NCI-H1436 treated with DMSO at 0.1 percent for 48 hours (cell line): ENCODE data around the gene DOK7.

Experiments
- DNase-seq: peaks from one replicate; lab custom pipeline; 2025; lab: John Stamatoyannopoulos, UW

The DOK7 gene

DNA sequence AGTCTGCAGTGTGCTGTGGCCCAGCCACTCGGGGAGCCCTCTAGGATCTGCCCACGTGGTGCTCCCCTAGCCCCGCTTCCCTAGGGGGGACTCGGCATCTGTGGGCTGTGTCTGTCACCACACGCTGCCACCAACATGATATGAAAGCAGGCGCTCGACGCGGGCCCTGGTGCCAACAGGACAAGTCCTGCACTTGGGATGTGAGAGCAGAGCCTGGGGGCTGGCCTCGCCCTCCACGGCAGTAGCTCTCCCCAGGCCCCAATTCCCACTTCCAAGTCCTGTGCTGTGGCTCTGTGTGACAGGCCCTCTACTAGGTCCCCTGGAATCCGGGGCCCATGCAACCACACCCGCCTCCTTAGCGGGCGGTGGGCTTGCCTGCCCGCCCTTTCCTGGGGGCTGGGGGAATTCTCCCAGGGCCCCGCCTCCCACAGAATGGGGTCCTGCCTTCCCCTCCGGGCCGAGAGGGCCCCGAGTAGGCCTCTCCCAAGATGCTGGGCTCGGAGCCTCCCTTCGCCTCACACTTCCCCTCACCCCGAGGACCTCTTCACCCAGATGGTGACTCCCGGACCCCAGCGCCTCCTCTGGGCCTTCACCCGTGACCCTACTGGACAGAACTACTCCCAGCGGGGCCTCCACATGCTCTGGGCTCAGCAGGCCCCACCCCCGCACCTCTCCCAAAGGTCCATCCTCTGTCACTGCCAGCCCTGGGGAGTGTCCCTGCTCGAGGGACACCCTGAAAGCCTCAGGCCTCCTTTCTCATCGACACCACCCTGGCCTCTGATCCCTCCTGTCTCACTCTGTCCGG is 57.9 kb downstream of the DOK7 start:
- DNase-seq = no peak

DNA sequence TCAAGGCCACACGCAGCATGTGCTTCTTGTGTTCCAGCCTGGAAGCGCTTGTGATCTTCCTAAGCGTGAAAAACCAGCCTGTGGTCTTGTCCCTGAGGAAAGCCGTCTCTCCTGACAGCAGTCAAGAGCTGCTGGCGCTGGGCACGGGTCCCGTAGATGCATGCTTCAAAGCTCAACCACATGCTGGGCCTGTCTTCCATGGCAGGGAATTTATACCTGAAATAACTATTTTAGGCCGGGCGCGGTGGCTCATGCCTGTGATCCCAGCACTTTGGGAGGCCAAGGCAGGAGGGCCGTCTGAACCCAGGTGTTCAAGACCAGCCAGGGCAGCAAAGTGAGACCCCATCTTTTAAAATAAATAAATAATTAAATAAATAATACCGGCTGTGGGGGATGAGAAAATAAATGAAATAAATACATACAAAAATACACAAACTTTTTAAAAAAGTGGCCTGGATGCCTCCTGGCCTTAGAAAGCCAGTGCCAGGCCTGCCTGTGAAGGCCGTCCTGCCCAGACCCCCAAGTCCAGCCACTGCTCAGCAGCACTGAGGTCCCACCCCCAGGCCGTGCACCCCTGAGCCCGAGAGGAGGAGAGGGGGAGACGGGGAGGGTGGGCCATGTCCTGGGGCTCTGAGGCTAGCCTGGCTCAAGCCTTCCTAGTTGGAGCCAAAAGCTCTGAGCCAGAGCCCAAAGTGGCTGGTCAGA is 58.7 kb downstream of the DOK7 start:
- DNase-seq = no peak

DNA sequence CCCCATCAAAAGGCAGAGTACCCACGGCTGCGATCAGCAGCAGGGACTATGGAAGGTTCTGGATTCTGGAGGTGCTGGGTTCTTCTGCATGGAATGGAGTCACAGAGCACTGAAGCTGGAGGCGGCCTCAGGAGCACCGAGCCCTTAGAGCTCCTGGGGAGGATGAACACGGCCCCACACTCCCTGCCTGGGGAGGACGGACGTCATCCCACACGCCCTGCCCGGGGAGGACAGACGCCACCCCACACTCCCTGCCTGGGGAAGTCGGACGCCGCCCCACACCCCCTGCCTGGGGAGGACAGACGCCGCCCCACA is 59.2 kb downstream of the DOK7 start:
- no peak for DNase-seq

DNA sequence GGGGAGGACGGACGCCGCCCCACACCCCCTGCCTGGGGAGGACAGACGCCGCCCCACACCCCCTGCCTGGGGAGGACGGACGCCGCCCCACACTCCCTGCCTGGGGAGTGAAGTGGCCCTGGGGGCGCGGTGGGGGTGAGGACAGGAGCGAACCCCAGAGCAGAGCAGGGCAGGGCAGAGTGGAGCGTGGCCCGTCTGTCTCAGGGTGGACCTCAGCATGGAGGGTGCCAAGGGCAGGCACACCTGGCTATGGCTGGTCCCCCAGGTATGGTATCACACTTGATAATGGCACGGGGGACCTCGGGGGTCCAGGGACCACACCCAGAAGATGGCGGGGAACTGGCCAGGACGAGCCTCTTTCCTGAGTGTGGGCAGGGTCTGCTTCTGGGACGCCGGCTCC is 59.5 kb downstream of the DOK7 start:
- no peak for DNase-seq

DNA sequence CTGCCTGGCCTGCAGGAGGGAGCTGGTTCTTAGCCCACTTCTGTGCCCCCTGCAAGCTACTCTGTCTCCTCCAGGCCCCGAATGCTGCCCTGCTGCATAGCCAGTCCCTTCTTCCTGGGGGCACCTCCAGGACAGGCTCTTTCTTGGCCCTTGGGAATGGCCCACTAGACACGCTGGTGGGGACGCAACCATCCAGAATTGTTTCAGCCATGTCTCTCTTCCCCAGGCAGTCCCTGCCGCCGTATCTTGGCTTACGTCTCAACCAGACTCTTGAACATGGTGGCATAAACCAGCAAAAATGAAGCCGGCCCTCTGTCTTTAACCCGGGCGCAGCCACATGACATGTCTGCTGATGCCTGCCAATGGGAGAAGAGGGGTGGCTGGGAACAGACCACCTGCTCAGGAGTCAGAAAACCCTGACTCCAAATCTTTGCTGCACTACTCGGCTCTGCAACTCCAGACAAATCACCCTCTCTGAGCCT is 60.1 kb downstream of the DOK7 start:
- no peak for DNase-seq

DNA sequence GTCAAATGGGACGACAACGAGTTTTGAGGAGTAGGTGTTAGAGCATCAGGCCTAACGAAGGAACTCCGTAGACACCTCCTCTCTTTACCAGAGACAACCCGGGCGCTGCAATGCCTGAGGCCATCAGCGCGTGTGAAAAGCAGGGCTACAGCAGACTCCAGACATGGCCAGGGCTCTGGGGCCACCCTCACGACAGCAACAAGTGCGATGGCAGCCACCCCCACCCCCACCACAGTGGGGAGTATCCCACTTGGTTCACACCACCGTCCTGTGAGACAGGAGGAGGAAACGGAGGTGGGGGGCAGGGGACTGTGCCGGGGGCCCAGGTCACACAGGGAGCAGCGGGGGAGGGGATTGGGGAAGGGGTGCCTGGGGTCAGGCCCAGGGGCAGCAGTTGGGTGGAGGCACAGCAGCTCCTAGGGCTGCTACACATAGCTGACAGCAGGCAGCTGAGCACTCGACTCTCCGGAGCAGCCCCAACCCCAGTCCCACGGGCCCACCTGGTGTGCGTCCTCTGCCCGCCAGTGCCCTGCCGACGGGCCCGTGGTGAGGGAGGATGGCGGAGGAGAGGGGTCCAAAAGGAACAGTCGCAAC is 60.6 kb downstream of the DOK7 start:
- DNase-seq = no peak

DNA sequence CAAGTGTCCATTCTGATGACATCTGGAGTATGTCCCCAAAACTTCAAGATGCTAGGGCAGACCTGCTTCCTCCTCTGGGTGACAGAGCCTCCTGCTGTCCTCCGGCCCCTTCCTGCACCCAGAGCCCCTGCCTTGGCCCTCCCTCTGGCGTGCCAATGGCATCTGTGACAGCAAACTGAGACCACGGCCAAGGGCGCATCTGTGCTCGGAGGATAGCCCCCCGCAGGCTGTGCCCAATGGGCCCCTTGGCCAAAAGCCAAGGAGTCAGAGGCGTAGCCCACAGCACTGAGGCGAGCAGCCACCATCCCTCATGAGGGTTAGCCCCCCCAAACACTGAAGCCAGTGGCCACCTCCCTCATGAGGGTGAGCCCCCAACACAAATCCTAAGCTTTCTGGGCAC is 61.2 kb downstream of the DOK7 start:
- DNase-seq = no peak

DNA sequence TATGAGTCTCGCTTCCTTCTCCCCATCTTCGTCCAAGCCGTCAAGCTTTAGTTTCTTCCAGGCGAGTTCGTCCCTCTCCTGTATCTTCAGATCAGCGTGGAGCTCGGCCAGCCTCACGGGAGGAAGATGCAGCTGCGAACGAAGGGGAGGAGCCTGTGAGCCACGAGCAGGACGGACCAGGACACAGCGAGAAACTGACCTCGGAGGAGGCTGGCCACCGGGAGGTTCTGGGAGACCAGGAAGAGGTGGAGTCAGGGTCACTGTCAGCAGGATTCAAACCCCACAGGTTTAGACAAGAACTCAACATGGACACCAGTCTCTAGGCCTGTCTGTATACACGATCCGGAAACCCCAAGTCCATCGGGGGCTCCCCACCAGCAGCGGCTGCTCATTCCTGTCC is 61.8 kb downstream of the DOK7 start:
- DNase-seq = no peak

DNA sequence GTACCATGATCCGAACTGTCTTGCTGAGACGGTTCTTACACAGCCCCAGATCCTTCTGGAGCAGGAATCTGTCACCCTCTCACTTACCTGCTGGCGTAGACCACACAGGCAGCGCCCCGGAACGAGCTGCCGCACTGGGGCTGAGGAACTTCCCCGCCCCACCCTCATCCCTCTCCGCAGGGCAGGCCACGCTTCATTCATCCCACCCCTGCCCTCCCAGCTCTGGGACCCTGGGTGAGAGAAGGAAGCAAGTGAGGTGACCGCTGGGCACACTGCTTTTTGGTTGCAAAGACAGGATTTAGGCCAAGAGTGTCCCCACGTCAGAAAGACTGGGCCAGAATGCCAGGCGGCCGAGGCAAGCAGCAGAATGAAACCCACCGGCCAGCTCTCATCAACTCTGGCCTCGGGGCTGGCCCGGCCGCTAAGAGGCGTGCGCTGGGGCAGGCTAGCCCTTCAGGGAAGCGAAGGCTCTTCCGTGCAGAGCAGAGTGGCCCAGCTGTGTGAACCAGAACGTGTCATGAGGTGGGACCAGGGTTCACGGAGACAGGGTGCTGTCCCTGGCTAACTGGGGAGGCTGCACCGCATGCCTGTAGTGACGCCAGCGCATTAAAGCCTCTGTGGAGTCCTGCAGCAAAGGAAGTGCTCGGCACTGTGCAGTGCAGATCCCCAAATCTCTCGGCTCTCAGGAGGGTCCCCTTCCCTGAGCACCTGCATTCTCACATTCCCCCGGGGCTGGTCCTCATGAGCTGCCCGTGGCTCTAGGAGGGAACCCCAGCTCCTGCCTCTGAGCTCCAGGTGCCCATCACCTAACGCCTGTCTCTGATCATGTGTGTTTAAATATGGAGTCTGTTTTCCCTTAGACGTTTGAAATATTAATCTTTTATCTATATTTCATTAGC is 62.7 kb downstream of the DOK7 start:
- no peak for DNase-seq

DNA sequence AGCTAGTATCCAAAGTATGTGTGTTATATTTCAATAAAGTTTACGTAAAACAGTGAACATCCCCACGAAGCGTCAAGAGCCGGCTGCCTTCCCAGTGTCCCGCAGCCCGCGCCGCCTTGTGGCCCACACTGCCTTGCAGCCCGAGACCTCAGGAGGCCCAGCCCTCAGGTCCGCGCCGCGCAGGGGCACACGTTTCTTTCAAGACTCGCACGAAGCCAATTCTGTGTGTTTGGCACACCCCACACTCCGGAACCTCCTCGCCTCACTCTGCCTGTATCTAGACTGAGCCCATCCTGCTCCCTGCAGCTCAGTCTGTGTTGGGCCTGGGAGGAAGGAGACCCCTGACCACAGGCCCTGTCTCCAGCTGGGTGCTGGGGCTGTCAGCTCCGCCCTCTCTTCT is 63.4 kb downstream of the DOK7 start:
- DNase-seq = no peak

DNA sequence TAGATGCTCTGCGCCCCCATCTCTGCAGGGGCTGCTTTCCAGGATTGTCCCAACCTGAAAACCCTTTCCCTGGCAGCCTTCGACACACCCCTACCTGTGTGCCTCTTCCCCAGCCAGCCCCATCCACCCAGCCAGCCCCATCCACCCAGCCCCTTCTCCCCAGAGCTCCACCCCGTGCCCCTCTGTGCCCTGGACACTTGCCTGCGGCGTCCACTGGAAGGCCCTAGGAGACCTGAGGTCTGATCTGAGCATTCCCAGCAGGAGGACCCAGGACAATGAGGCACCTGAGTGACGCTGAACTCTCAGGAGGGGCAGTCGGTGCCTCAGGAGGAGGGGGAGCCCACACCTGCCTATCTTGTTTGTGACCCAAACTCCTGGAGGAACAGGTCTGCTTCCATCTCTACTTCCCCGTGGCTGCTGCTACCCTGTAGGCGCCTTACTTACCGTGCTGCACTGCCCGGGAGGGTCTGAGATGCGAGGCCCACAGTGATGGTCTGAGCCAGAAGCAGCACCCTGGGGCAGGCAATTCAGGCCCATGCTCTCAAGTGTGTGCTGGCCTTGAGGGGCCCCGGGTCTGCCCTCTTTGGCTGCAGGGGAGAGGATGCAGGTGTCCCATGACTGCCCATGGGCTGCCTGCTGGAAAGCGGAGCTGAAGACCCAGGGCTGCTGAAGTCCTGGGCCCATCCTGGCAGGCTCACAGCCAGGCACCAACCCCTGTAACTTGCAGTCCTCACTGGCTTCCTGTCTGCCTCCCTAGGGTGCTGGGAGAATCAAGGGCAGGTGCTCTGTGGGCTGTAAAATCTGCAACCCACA is 64.2 kb downstream of the DOK7 start:
- no peak for DNase-seq

DNA sequence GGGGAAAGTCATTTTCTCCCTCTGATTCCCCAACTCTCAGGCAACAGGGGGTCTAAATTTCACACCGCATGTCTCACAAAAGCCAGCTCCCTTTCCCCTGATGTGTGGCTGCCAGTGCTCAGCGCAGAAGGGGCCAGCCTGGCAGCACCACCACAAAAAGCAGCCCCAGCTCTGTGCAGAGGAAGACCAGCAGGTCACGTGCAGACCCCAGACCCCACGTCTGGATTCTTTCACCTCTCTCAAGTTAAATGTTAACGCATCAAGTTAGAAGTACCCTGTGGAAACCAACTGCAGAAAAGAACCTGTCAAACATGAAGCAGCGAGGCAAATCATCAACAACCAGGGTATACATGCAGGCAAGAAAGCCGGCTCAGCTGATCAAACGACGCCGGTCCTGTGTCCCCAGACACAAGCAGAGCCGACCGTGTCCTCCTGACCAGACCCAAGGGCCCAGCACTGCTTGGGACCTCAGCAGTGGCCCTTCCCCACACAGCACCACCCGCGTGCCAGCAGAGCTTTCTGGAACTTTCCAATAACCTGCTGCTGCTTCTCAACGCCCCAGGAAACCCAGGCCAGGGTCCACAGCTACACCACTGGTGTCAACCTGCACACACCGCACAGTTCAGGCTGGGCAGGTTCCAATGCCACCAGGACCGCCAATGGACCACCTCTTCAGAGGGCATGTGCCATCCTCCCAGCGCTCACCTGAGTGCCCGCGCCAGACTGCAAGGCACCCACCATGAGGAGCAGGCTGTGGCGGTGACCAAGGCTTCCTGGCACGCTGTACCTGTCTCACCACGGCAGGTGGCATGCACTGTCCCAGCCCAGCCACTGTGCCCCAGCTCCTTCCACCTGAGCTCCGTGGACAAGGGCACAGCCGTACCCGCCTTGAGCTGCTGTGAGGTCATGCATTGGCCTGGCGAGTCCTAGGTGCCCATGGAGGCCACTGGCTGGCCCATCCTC is 65.1 kb downstream of the DOK7 start:
- no peak for DNase-seq

DNA sequence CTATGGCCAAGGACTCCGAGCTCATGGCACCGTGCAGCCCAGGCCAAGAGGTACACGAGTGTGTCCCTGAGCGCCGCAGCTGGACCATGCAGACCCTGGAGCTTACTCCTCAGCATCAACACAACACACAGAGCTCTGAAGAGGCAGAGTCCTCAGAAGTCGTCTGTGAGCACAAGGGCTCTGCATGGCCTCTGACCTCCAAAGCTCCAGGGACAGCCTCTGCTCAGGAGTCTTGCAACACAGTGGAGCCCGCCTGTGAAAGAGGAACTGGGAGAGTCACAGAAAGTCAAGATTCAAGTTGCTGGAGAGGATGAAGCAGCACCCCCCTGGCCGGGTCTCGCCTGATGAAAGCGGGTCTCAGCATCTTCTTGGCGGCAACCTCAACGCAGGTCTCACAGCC is 66.3 kb downstream of the DOK7 start:
- DNase-seq = no peak

DNA sequence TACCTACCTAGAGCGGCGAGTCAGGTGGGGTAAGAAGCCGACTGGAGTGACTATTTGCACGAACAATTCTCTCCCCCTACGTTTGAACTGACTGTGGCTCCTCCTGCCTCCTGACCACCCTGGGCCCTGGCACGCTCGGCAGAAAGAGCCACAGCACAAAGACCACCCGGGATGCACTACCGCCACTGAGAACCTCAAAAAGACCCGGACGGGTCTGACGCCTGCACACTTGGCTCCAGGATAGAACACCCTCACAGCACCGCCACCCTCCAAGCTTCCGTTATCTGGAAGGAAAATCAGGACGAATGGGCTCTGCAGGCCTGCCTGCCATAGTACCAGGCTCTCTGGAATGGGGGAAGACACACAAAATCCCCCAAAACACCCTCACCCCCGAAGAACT is 66.9 kb downstream of the DOK7 start:
- DNase-seq = no peak

DNA sequence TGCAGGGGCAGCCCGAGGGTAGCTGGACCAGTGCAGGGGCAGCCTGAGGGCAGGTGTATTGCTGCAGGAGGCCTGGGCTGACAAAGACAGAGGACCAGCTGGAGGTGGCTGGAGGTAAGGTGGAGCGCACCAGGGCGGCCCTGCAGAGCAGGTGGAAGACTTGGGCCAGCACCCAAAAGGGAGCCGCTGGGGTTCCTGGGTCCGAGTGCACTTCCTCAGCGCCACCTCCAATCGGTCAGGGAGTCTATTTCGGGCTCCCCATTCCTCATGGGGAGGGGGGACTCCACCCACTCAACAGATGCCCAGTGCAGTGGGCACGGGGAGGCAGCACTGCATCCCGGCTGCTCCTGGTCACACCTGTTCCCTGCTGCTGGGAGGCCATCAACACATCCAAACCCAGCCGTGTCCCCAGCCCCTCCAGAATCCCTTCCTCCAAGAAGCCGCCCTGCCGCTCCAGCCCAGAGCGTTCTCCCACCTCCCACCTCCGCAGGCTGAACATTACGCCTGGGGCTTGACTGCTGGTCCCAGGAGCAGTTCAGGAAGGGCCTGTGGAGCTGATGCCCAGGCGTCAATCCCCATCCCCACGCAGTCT is 67.7 kb downstream of the DOK7 start:
- no peak for DNase-seq

DNA sequence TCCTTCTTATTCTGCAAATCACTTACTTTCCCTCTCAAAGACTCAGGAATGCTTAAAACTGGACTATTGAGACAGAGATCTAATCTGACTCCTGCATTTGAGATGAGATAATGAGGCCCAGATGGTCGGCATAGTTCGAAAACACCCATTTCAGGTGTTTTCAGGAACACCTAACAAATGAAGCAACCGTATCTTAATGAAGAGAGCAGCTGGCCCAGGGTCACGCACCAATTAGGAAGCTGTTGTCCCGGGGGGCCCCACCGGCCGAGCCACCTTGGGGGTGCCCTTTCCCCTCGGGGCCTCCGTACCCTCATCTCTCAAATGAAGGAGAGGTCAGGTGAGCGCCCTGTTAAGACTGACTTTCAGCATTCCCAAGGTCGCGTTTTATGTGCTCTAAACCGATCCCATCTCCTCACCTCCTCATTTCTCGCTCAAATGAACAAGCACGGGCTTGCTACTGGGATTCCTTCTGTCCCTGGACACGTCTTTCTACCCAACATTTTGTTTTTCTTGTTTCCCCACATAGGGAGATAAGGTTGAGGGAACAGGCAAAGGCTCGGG is 68.3 kb downstream of the DOK7 start:
- no peak for DNase-seq

DNA sequence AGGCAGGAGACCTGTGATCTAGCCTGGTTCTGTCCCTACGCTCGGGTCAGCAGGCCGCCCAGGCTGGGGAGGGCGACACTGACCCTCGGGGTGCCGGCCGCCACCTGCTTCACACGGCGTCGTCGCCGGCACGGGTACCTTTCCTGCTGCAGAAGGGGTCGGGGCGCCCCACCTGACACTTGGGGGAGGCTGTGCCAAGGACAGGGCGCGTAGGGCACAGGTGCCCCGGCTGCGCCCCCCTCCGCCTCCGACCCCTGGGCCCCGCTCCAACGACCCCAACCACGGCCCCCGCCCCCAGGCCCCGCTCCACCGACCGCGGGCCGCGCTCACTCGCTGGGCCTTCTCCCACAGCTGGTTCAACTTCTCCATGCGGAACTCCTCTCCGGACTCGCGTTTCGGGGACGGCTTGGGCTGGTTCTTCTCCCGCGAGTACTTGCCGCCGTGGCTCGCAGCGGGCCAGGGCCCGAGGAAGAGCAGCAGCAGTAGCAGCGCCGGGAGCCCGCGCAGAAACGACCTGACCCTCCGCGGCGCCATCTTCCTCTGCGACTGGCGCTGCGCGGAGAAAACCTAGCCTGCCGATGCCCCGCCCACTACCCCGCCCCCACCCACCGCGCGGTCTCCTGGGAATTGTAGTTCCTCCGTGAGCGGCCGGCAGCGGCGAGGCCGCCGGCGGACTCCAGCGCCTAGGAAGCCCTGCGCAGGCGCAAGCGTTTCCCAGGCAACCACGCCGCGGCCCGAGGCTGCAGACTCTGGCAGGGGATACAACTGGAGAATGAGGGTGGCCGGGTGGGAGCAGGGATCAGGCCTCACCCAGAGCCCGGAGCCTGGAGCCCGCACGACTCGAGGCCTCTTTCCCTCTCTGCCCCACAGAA is 69.0 kb downstream of the DOK7 start, which contains the start of gene LRPAP1:
LRPAP1 (minus strand) TSS at position 544 of the 872 bp plus-strand sequence; CDS start at position 534, 10 bp downstream.
- no peak for DNase-seq

DNA sequence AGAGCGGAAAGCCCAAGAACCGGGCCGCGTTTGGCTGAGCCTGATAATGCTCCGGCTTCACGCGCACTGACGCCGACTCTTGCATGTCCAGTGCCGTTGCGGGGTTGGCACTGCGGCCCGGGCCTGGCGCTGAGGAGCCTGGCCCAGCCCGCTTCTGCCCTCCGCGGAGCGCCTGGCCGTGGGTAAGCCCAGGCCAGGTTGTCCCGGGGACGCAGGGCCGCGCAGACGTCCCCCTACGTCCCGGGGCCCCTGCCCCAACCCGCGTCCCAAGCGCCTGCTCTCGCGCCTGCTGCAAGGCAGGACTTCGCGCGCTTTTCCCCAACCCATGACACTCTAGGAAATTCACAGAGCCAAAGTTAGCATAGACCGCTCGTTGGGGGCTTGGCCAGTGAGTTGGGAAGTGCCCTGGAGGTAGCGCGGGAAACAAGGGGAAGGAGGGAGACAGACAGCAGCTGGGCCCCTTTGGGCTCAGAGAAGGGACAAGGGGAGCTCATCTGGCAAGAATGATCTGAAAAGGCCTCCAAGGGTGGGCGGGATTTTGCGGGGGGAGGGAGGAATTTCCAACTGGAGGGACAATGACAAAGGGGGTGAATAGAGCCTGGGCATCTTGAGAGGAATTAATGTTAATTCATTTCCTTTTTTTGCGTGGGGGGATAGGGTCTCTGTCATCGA is 69.8 kb downstream of the DOK7 start:
- no peak for DNase-seq
